Activated naive CD4-positive, alpha-beta T cell treated with anti-CD3 and anti-CD28 coated beads, Interleukin-2, amount 10 ng/mL, durations not matched to agents 7 days and 5 days (primary cell): Measurements from ENCODE around the gene ATP6V0D1.
A peak's percentile ranks its signal among the peaks of the same experiment; 100 is the strongest.
"Not testable (repeated sequence)": the region's sequence is repeated elsewhere in the genome, so short reads cannot be mapped to it uniquely, and the experiment has no call there.

Source experiments
- CTCF ChIA-PET: fragments of 350-600 bp; sonication (Branson Sonifier 250); formaldehyde crosslinking; loops from one replicate; lab custom pipeline; 2021; ENCODE audit warnings: antibody characterized with exemption; lab: Charles Lee
- DNase-seq: peaks from one replicate; pipeline ENCODE4 v3.0.0-alpha.2; 2020
- H3K27ac Mint-ChIP-seq: one replicate; pipeline ENCODE4 v1.8.0; 2021; ENCODE audit warnings: mild to moderate bottlenecking, moderate library complexity, mixed read lengths
- H3K27me3 Mint-ChIP-seq: one replicate; pipeline ENCODE4 v1.8.0; 2021; ENCODE audit warnings: mild to moderate bottlenecking, mixed read lengths
- H3K36me3 Mint-ChIP-seq: one replicate; pipeline ENCODE4 v1.8.0; 2021; ENCODE audit warnings: mixed read lengths
- H3K4me1 Mint-ChIP-seq: one replicate; pipeline ENCODE4 v1.8.0; 2021; ENCODE audit warnings: mixed read lengths
- H3K4me3 Mint-ChIP-seq: one replicate; pipeline ENCODE4 v1.8.0; 2021; ENCODE audit warnings: mild to moderate bottlenecking, moderate library complexity, mixed read lengths
- H3K9me3 Mint-ChIP-seq: one replicate; pipeline ENCODE4 v1.8.0; 2021; ENCODE audit warnings: mixed read lengths

ATP6V0D1 gene

GRCh38 chr16:67487561-67487960 lies 6.6 kb upstream of the ATP6V0D1 start:
- H3K4me3 Mint-ChIP-seq, H3K27ac Mint-ChIP-seq, H3K27me3 Mint-ChIP-seq, DNase-seq, H3K9me3 Mint-ChIP-seq: not testable (repeated sequence)
- Mint-ChIP-seq H3K4me1 (peaks cover 24% of the 10 kb centered on the region), H3K36me3 (peaks cover 15% of the 10 kb centered on the region)
- CTCF ChIA-PET: interaction anchor here (11.8 kb wide), 1 partner anchor 27 kb away, joined by 167 read pairs; no protein-coding TSS in a partner anchor

GRCh38 chr16:67486805-67487204 lies 5.8 kb upstream of the ATP6V0D1 start:
- Mint-ChIP-seq H3K27me3 (no peaks in the 10 kb centered on the region), H3K27ac (no peak overlapping the region), H3K4me1 (peaks cover 30% of the 10 kb centered on the region), H3K36me3 (peaks cover 17% of the 10 kb centered on the region), H3K9me3 (no peaks in the 10 kb centered on the region), H3K4me3 (no peak overlapping the region)
- no peak for DNase-seq
- CTCF ChIA-PET: interaction anchor here (11.8 kb wide), 1 partner anchor 28 kb away, joined by 167 read pairs; no protein-coding TSS in a partner anchor

- H3K4me3 Mint-ChIP-seq: peak overlapping the region; percentile 31
- H3K9me3 Mint-ChIP-seq: no peaks in the 10 kb centered on the region
- peaks cover 42% of the 10 kb centered on the region for H3K4me1 Mint-ChIP-seq
- peaks cover 13% of the 10 kb centered on the region for H3K36me3 Mint-ChIP-seq
- peak overlapping the region; percentile 39 for H3K27ac Mint-ChIP-seq
- no peak for DNase-seq
- no peaks in the 10 kb centered on the region for H3K27me3 Mint-ChIP-seq
- CTCF ChIA-PET: interaction anchor here (4.3 to 5.4 kb wide), 2 partner anchors 8 to 31 kb away, joined by 61 to 74 read pairs; no protein-coding TSS in a partner anchor
These were observed 3.0 kb upstream of the ATP6V0D1 start for GRCh38 chr16:67483731-67484525.

GRCh38 chr16:67483150-67483549 lies 2.2 kb upstream of the ATP6V0D1 start, which contains the start of gene AGRP:
Gene AGRP, minus strand, starts transcription at chr16:67483547. Its CDS starts 149 bp downstream, at chr16:67483398.
- peaks cover 43% of the 10 kb centered on the region for H3K4me1 Mint-ChIP-seq
- H3K36me3 Mint-ChIP-seq: peaks cover 13% of the 10 kb centered on the region

GRCh38 chr16:67482233-67482924 lies 1.4 kb upstream of the ATP6V0D1 start:
- CTCF ChIA-PET: interaction anchor here (1.9 to 5.4 kb wide), 4 partner anchors 10 to 38 kb away, joined by 8 to 74 read pairs (median 44); no protein-coding TSS in a partner anchor
- no peak for DNase-seq
- Mint-ChIP-seq H3K9me3 (no peaks in the 10 kb centered on the region), H3K4me1 (peaks cover 47% of the 10 kb centered on the region), H3K27me3 (no peaks in the 10 kb centered on the region), H3K36me3 (peaks cover 18% of the 10 kb centered on the region), H3K4me3 (peak overlapping the region; percentile 94), H3K27ac (peak overlapping the region; percentile 97)

More at GRCh38 chr16:67483150-67483549, 2.2 kb upstream of the ATP6V0D1 start, which contains the start of gene AGRP:
- Mint-ChIP-seq H3K9me3 (no peaks in the 10 kb centered on the region), H3K4me3 (peak within 1 kb of the TSS; percentile 94), H3K27me3 (no peaks in the 10 kb centered on the region), H3K27ac (peak within 1 kb of the TSS; percentile 97)
- no peak for DNase-seq
- CTCF ChIA-PET: interaction anchor here (3.0 to 5.4 kb wide), 3 partner anchors 9 to 38 kb away, joined by 27 to 74 read pairs (median 61); no protein-coding TSS in a partner anchor

GRCh38 chr16:67481561-67482232 lies 740 bp upstream of the ATP6V0D1 start:
- Mint-ChIP-seq H3K27me3 (no peaks in the 10 kb centered on the region), H3K9me3 (no peaks in the 10 kb centered on the region), H3K4me1 (peaks cover 47% of the 10 kb centered on the region), H3K27ac (peak overlapping the region; percentile 97), H3K4me3 (peak overlapping the region; percentile 94), H3K36me3 (peaks cover 20% of the 10 kb centered on the region)
- peak; percentile 70 for DNase-seq
- CTCF ChIA-PET: interaction anchor here (0.7 to 5.4 kb wide), 13 partner anchors 11 to 335 kb away, joined by 3 to 74 read pairs (median 4); no protein-coding TSS in a partner anchor

- peaks cover 33% of the 10 kb centered on the region for H3K4me1 Mint-ChIP-seq
- H3K27ac Mint-ChIP-seq: no peak overlapping the region
- H3K27me3 Mint-ChIP-seq: no peaks in the 10 kb centered on the region
- H3K36me3 Mint-ChIP-seq: peaks cover 11% of the 10 kb centered on the region
- CTCF ChIA-PET: interaction anchor here (0.7 to 1.9 kb wide), 2 partner anchors 36 to 528 kb away, joined by 3 to 5 read pairs; no protein-coding TSS in a partner anchor
- DNase-seq: no peak
- H3K4me3 Mint-ChIP-seq: peak overlapping the region; percentile 28
- H3K9me3 Mint-ChIP-seq: no peaks in the 10 kb centered on the region
These were observed 2.9 kb downstream of the ATP6V0D1 start for GRCh38 chr16:67477960-67478554.

- H3K4me3 Mint-ChIP-seq: no peak overlapping the region
- peaks cover 15% of the 10 kb centered on the region for H3K4me1 Mint-ChIP-seq
These were observed 6.2 kb downstream of the ATP6V0D1 start for GRCh38 chr16:67474551-67475455.

GRCh38 chr16:67471758-67472384 lies 9.1 kb downstream of the ATP6V0D1 start:
- Mint-ChIP-seq H3K36me3 (no peaks in the 10 kb centered on the region), H3K9me3 (no peaks in the 10 kb centered on the region), H3K4me1 (no peaks in the 10 kb centered on the region), H3K4me3 (no peak overlapping the region), H3K27me3 (no peaks in the 10 kb centered on the region), H3K27ac (no peak overlapping the region)
- CTCF ChIA-PET: no interaction called here
- DNase-seq: no peak

More at GRCh38 chr16:67474551-67475455, 6.2 kb downstream of the ATP6V0D1 start:
- Mint-ChIP-seq H3K27me3 (no peaks in the 10 kb centered on the region), H3K9me3 (no peaks in the 10 kb centered on the region), H3K36me3 (peaks cover 6% of the 10 kb centered on the region), H3K27ac (peak overlapping the region; percentile 26)
- CTCF ChIA-PET: interaction anchor here (1.6 to 2.0 kb wide), 2 partner anchors 27 to 47 kb away, joined by 4 to 5 read pairs; no protein-coding TSS in a partner anchor
- DNase-seq: no peak

GRCh38 chr16:67470359-67470758 lies 10.6 kb downstream of the ATP6V0D1 start:
- Mint-ChIP-seq H3K27ac (no peak overlapping the region), H3K4me1 (peaks cover 3% of the 10 kb centered on the region), H3K9me3 (no peaks in the 10 kb centered on the region), H3K36me3 (no peaks in the 10 kb centered on the region), H3K27me3 (no peaks in the 10 kb centered on the region), H3K4me3 (no peak overlapping the region)
- CTCF ChIA-PET: interaction anchor here (1.0 kb wide), 1 partner anchor 42 kb away, joined by 5 read pairs; no protein-coding TSS in a partner anchor
- DNase-seq: no peak

- Mint-ChIP-seq H3K27ac (no peak overlapping the region), H3K27me3 (no peaks in the 10 kb centered on the region), H3K4me3 (no peak overlapping the region), H3K4me1 (peaks cover 5% of the 10 kb centered on the region), H3K9me3 (no peaks in the 10 kb centered on the region), H3K36me3 (no peaks in the 10 kb centered on the region)
- no peak for DNase-seq
- CTCF ChIA-PET: interaction anchor here (1.6 to 1.8 kb wide), 2 partner anchors 12 to 41 kb away, joined by 4 to 13 read pairs; no protein-coding TSS in a partner anchor
These were observed 12.2 kb downstream of the ATP6V0D1 start for GRCh38 chr16:67468731-67469130.

GRCh38 chr16:67466581-67466980 lies 14.4 kb downstream of the ATP6V0D1 start:
- Mint-ChIP-seq H3K9me3 (no peaks in the 10 kb centered on the region), H3K4me1 (peaks cover 5% of the 10 kb centered on the region), H3K36me3 (peaks cover 3% of the 10 kb centered on the region), H3K27ac (no peak overlapping the region), H3K27me3 (no peaks in the 10 kb centered on the region), H3K4me3 (no peak overlapping the region)
- CTCF ChIA-PET: interaction anchor here (1.2 to 5.9 kb wide), 6 partner anchors 10 to 206 kb away, joined by 3 to 49 read pairs (median 5); no protein-coding TSS in a partner anchor
- no peak for DNase-seq
